ENCODE data around the gene CAPN12.

- no peak for TF ChIP-seq POLR2A (IDR thresholded peaks at IDR 0.05; ENCODE audit: low read length)
- TF ChIP-seq GATA1 (IDR thresholded peaks at IDR 0.05; ENCODE audit: low read depth, low read length), result no peak
These were observed 49.4 kb upstream of the CAPN12 start for GRCh38 chr19:38793671-38794070.
